K562 (cell line): ENCODE measurements around the gene IL1RL1. TPM values are rescaled to one million over a fixed set of nuclear protein-coding genes. Genes with fewer than 3 reads are reported as not detected.

ENCODE experiments used
- AFF4 ChIP-seq: sonication (generic); formaldehyde crosslinking; IDR thresholded peaks from 2 replicates; pipeline ENCODE4 v1.8.0; 2023; ENCODE audit warnings: mild to moderate bottlenecking, missing genetic modification reagents
- CCAR2 ChIP-seq: fragments of 200-400 bp; formaldehyde crosslinking; IDR thresholded peaks from 2 replicates; pipeline ENCODE4 v1.6.1; 2017; ENCODE audit warnings: mild to moderate bottlenecking, low read depth, low read length
- CCNT2 ChIP-seq: IDR thresholded peaks from 2 replicates; pipeline ENCODE4 v1.6.1; 2011; ENCODE audit warnings: borderline replicate concordance, low read depth, mild to moderate bottlenecking, moderate library complexity, mixed read lengths, low read length; ENCODE audit not compliant: insufficient read length; ENCODE audit errors: extremely low read depth
- CTCF ChIP-seq, 3 experiments: IDR thresholded peaks in 2 of 3; conservative IDR thresholded peaks in 1 of 3; 2 replicates each; pipeline ENCODE4 v1.5.1; 2011 to 2012; ENCODE audit warnings: low read length in 3 of 3, mild to moderate bottlenecking in 3 of 3, control low read depth in 2 of 3, improper control_type of control experiment in 1 of 3, inconsistent platforms in 1 of 3, low read depth in 1 of 3, mixed read lengths in 1 of 3, moderate library complexity in 1 of 3; ENCODE audit not compliant: insufficient read depth in 2 of 3
- DEAF1 ChIP-seq: fragments of 450-650 bp; formaldehyde crosslinking; IDR thresholded peaks from 2 replicates; pipeline ENCODE4 v1.4.0; 2020; ENCODE audit warnings: mild to moderate bottlenecking, moderate library complexity
- GABPB1 ChIP-seq: sonication (generic); formaldehyde crosslinking; IDR thresholded peaks from 2 replicates; pipeline ENCODE4 v1.8.0; 2022; ENCODE audit warnings: mild to moderate bottlenecking, missing genetic modification reagents
- GTF2F1 ChIP-seq: IDR thresholded peaks from 2 replicates; pipeline ENCODE4 v1.6.1; 2011; ENCODE audit warnings: low read depth, low read length, improper control_type of control experiment
- HMGN3 ChIP-seq: IDR thresholded peaks from 2 replicates; pipeline ENCODE4 v1.6.1; 2011; ENCODE audit warnings: borderline replicate concordance, low read depth, mild to moderate bottlenecking, mixed read lengths, low read length; ENCODE audit not compliant: insufficient read length; ENCODE audit errors: extremely low read depth
- MAX ChIP-seq: sonication (generic); formaldehyde crosslinking; IDR thresholded peaks from 2 replicates; pipeline ENCODE4 v1.9.0; 2022; ENCODE audit warnings: mild to moderate bottlenecking, missing genetic modification reagents
- MEF2A ChIP-seq: IDR thresholded peaks from 2 replicates; pipeline ENCODE4 v1.6.1; 2011; ENCODE audit warnings: low read depth, mild to moderate bottlenecking, low read length, moderate library complexity; ENCODE audit not compliant: control insufficient read depth
- MYC ChIP-seq, 2 experiments: fragments of 250-450 bp in 1 of 2; sonication (Bioruptor Pico) in 1 of 2; IDR thresholded peaks; 2 replicates each; pipeline versions ENCODE4 v1.5.1 to v1.6.1; 2012 to 2021; ENCODE audit warnings: low read depth in 2 of 2, borderline replicate concordance in 1 of 2, improper control_type of control experiment in 1 of 2, low read length in 1 of 2, mild to moderate bottlenecking in 1 of 2, moderate library complexity in 1 of 2
- RAD51 ChIP-seq: fragments of 450-650 bp; IDR thresholded peaks from 2 replicates; pipeline ENCODE4 v1.7.1; 2016; ENCODE audit warnings: low read depth, mild to moderate bottlenecking, borderline replicate concordance
- SNIP1 ChIP-seq: fragments of 450-650 bp; IDR thresholded peaks from 2 replicates; pipeline ENCODE4 v1.7.1; 2017; ENCODE audit warnings: low read depth, mild to moderate bottlenecking
- TAL1 ChIP-seq: fragments of 450-650 bp; IDR thresholded peaks from 2 replicates; pipeline ENCODE4 v1.6.1; 2016; ENCODE audit warnings: mild to moderate bottlenecking
- XRCC5 ChIP-seq: fragments of 200-400 bp; formaldehyde crosslinking; IDR thresholded peaks from 2 replicates; pipeline ENCODE4 v1.6.1; 2017; ENCODE audit warnings: low read depth, mild to moderate bottlenecking, low read length
- ZKSCAN3 ChIP-seq: fragments of 250-450 bp; sonication (Bioruptor Pico); IDR thresholded peaks from 2 replicates; pipeline ENCODE4 v1.4.0; 2020
- ZNF232 ChIP-seq: sonication (generic); formaldehyde crosslinking; IDR thresholded peaks from 2 replicates; pipeline ENCODE4 v1.8.0; 2022; ENCODE audit warnings: mild to moderate bottlenecking, missing genetic modification reagents
- ZNF347 ChIP-seq: fragments of 450-650 bp; formaldehyde crosslinking; IDR thresholded peaks from 2 replicates; pipeline ENCODE4 v1.4.0; 2020; ENCODE audit warnings: low read depth, mild to moderate bottlenecking, moderate library complexity
- polyA plus RNA-seq, 8 experiments: library from polyadenylated mRNA; depleted of rRNA in 4 of 8; stranded (reverse) in 5 of 8; unstranded in 3 of 8; fragments of >200 nt; fragmentation: Nextera tagmentation in 2 of 8; fragmentation: Illumina TruSeq in 1 of 8; extraction: Ambion mirVana in 2 of 8; extraction: Trizol in 1 of 8; gene quantifications; 2 replicates each; pipeline versions ENCODE4 v1.2.1 to v1.2.3, GENCODE V29; 2011 to 2014; ENCODE audit warnings: inconsistent platforms in 1 of 8, missing spikeins in 1 of 8
- total RNA-seq, 7 experiments: library from RNA; depleted of rRNA in 6 of 7; stranded (reverse); fragments of >200 nt in 6 of 7; fragmentation: Illumina TruSeq in 2 of 7; extraction: Trizol in 2 of 7; gene quantifications; 2 replicates each; pipeline versions ENCODE4 v1.2.1 to v1.2.3, GENCODE V29; 2011 to 2021; ENCODE audit warnings: low replicate concordance in 1 of 7

The IL1RL1 gene
- total and polyA plus RNA-seq, 9 of the 15 experiments (the other 6 are each of a cell fraction or from before 2014, with no cell fraction given): 0.06 to 3.3 (median 0.59) TPM

- TF ChIP-seq ZNF347 (CRISPR knock-in tag) (no peak), SNIP1 (no peak), RAD51 (no peak), TAL1 (no peak), ZKSCAN3 (CRISPR knock-in tag) (no peak), CCNT2 (peak; percentile 70), CTCF (IDR thresholded peaks at IDR 0.05 in 2 of 3, conservative IDR thresholded peaks at IDR 0.05 in 1 of 3; ENCODE audit: insufficient read depth in 2 of 3, low read depth in 1 of 3, low read length in 3 of 3) (peak; percentile 82 to 94 (median 90)), XRCC5 (peak; percentile 93; the same call in 1 of the 2 replicates), GTF2F1 (no peak), AFF4 (CRISPR knock-in tag) (0 out of 2 replicates have a peak, but pooled peaks have one; percentile 71), GABPB1 (peak; percentile 65; the same call in 1 of the 2 replicates), HMGN3 (peak; percentile 46), MAX (CRISPR knock-in tag) (peak; percentile 43; the same call in 1 of the 2 replicates), MYC (IDR thresholded peaks at IDR 0.05; ENCODE audit: low read depth, low read length) (peak; percentile 42; the same call in 1 of the 2 replicates), MYC (CRISPR knock-in tag; IDR thresholded peaks at IDR 0.05; ENCODE audit: borderline replicate concordance, low read depth) (no peak), DEAF1 (CRISPR knock-in tag) (peak; percentile 91), ZNF232 (CRISPR knock-in tag) (no peak), CCAR2 (no peak), MEF2A (no peak)
These were observed 44.4 kb downstream of the IL1RL1 start, which contains the start of gene IL18R1 (continued) for GRCh38 chr2:102355526-102356380.
